NB4 (cell line): Measurements from ENCODE around the gene BCS1L.

Experiments
- DNase-seq: peaks from one replicate; pipeline ENCODE4 v3.0.0; 2010; ENCODE audit warnings: low read depth
- H3K4me3 ChIP-seq: one replicate; pipeline ENCODE4 v1.5.1; 2011; ENCODE audit warnings: mild to moderate bottlenecking, low read depth, low read length, moderate library complexity
- MYC ChIP-seq: IDR thresholded peaks from 2 replicates; pipeline ENCODE4 v1.6.1; 2011; ENCODE audit warnings: low read depth, low read length
- POLR2A ChIP-seq: IDR thresholded peaks from 2 replicates; pipeline ENCODE4 v1.6.1; 2011; ENCODE audit warnings: mild to moderate bottlenecking; ENCODE audit not compliant: insufficient read length; ENCODE audit errors: extremely low read depth
- TF ChIP-seq, protein P1 (sequence below): IDR thresholded peaks from one replicate; pipeline ENCODE4 v1.5.1; 2012; ENCODE audit warnings: low read depth, low read length
- TF ChIP-seq, protein P2 (sequence below): IDR thresholded peaks from 2 replicates; pipeline ENCODE4 v1.6.1; 2011; ENCODE audit warnings: low read depth, low read length

Gene BCS1L

DNA sequence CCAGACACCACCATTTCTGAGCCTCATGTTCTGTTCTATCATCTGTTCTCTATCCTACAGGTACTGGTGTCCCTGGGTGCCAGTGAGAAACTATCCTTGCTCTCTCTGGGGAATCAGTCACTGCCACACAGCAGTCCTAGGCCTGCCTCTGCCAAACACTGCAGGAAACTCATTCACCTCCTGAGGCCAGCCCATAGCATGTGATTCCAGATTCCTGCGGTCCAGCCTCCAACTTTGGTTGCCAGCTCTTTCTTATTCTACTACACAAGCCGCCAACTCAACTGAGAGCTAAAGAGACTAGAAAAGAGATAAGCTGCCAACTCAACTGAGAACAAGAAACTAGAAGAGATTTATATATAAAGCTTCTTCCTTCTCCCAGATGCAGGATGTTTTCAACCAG, 42.3 kb downstream of the BCS1L start:
- no peak for DNase-seq
- H3K4me3 ChIP-seq = no peak overlapping the region
- TF ChIP-seq MYC (no peak), POLR2A (no peak)
- TF ChIP-seq, protein P1, sequence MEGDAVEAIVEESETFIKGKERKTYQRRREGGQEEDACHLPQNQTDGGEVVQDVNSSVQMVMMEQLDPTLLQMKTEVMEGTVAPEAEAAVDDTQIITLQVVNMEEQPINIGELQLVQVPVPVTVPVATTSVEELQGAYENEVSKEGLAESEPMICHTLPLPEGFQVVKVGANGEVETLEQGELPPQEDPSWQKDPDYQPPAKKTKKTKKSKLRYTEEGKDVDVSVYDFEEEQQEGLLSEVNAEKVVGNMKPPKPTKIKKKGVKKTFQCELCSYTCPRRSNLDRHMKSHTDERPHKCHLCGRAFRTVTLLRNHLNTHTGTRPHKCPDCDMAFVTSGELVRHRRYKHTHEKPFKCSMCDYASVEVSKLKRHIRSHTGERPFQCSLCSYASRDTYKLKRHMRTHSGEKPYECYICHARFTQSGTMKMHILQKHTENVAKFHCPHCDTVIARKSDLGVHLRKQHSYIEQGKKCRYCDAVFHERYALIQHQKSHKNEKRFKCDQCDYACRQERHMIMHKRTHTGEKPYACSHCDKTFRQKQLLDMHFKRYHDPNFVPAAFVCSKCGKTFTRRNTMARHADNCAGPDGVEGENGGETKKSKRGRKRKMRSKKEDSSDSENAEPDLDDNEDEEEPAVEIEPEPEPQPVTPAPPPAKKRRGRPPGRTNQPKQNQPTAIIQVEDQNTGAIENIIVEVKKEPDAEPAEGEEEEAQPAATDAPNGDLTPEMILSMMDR = no peak
- TF ChIP-seq, protein P2, sequence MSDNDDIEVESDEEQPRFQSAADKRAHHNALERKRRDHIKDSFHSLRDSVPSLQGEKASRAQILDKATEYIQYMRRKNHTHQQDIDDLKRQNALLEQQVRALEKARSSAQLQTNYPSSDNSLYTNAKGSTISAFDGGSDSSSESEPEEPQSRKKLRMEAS = no peak

DNA sequence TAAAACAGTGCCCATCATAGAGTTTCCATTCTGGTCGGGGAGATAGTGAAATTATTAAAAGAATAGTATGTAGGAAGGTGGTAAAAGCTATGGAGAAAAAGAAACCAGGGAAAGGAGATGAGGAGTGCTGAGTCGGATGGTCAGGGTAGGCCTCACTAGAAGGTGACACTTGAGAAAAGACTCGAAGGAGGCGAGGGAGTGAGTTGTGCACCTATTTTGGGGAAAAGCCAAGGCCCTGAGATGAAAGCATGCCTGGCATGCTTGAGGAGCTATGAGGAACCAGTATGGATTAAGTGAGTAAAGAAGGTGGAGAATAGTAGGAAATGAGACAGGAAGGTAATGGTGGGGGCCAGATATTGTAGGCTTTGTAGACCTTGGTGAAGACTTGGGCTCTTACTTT, 43.9 kb downstream of the BCS1L start:
- DNase-seq = no peak
- no peak for TF ChIP-seq MYC
- TF ChIP-seq, protein P2 = no peak
- TF ChIP-seq POLR2A = no peak
- TF ChIP-seq, protein P1 = no peak
- H3K4me3 ChIP-seq = no peak overlapping the region

DNA sequence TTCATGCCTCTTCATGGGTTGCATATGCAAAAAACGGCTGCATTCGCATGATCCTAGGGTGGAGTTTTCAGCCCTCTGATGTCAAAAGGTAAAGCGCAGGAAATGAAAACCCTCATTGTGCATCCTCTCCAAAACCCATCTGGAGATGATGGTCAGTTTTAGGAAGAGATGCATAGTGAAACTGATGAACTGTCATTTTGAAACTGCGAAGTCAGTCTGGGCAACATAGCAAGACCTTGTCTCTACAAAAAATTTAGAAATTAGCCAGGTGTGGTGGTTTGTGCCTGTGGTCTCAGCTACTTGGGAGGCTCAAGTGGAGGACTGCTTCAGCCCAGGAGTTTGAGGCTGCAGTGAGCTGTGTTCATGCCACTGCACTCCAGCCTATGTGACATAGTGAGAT, 48.6 kb downstream of the BCS1L start:
- TF ChIP-seq, protein P1 = no peak
- no peak for TF ChIP-seq MYC
- no peak for TF ChIP-seq POLR2A
- TF ChIP-seq, protein P2 = no peak
- DNase-seq = no peak

DNA sequence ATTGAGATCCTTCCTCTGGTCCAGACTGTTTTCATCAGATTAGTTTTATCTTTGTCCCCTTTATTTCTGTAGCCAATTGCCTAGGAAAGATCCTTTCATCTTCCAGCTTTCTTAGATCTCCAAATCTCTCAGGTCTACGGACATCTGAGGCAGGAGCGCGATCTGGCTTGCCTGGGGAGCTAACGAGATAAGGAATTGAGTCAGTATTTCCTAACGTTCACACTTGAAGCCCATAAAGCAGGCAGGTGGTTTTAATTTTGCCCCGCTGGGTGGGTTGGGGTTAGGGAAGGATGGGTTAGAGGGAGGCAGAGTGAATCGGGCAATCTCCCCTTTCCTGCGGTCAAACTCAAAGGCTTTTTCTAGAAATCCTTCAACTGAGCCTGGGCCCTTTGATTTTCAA, 50.4 kb downstream of the BCS1L start:
- TF ChIP-seq, protein P2 = no peak
- TF ChIP-seq MYC (no peak), POLR2A (no peak)
- TF ChIP-seq, protein P1 = no peak
- no peak overlapping the region for H3K4me3 ChIP-seq
- DNase-seq = no peak

More for the DNA sequence above, 48.6 kb downstream of the BCS1L start:
- H3K4me3 ChIP-seq = no peak overlapping the region

DNA sequence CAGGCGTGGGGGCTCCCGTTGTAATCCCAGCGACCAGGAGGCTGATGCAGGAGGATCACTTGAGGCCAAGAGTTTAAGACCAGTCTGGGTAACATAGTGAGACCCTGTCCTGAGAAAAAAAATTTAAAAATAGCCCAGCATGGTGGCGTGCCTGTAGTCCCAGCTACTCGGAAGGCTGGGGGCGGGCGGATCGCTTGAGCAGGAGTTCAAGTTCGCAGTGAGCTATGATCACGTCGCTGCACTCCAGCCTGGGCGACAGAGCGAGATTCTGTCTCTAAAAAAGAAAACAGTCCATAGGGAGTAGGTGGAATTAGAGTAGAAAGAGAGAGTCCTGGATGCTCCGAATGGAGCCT, 50.8 kb downstream of the BCS1L start:
- TF ChIP-seq MYC (no peak), POLR2A (no peak)
- TF ChIP-seq, protein P1 = no peak
- TF ChIP-seq, protein P2 = no peak
- DNase-seq = no peak
- H3K4me3 ChIP-seq = no peak overlapping the region
